Endothelial cell of umbilical vein (primary cell): Measurements from ENCODE around the gene EIF2S2. TPM values are rescaled to one million over a fixed set of nuclear protein-coding genes. Genes with fewer than 3 reads are reported as not detected.

Experiments
- BruUV-seq: library from RNA; stranded (reverse); fragments of 400-500 nt; replicated peaks from 2 replicates; lab custom pipeline; 2021; lab: Mats Ljungman, UMichigan
- CTCF ChIA-PET: fragments of 300-600, 350-600 bp; sonication (Branson Sonifier 250); formaldehyde crosslinking; loops from one replicate; lab custom pipeline; 2021; ENCODE audit warnings: antibody characterized with exemption, inconsistent platforms; lab: Charles Lee
- POLR2A ChIA-PET: fragments of 300-600, 350-600 bp; sonication (Branson Sonifier 250); formaldehyde crosslinking; loops from one replicate; lab custom pipeline; 2021; ENCODE audit warnings: antibody characterized with exemption, inconsistent platforms; lab: Charles Lee
- DNase-seq: peaks from one replicate; pipeline ENCODE4 v3.0.0-alpha.2; 2011; ENCODE audit warnings: low read depth, low spot score
- FAIRE-seq: peaks from 2 replicates; lab custom pipeline; 2011; peaks lifted over from hg19 to GRCh38; lab: Jason Lieb, UNC
- H2AFZ ChIP-seq: 2 replicates; pipeline ENCODE4 v1.6.0; 2012; ENCODE audit warnings: low read depth, low read length, control low read depth, inconsistent platforms
- H3K27ac ChIP-seq: 2 replicates; pipeline ENCODE4 v1.5.1; 2011; ENCODE audit warnings: low read depth, mild to moderate bottlenecking, control low read depth, low read length, moderate library complexity; ENCODE audit not compliant: insufficient read depth
- H3K27me3 ChIP-seq, 2 experiments: 2 replicates each; pipeline versions ENCODE4 v1.6.0 to v1.6.1; 2011; ENCODE audit warnings: low read length in 2 of 2, mixed read lengths in 1 of 2; ENCODE audit not compliant: control insufficient read depth in 2 of 2, insufficient read depth in 2 of 2
- H3K36me3 ChIP-seq, 2 experiments: 2 replicates in 1 of 2; 3 replicates in 1 of 2; pipeline ENCODE4 v1.5.1; 2011; ENCODE audit warnings: low read length in 2 of 2, mild to moderate bottlenecking in 1 of 2, moderate library complexity in 1 of 2; ENCODE audit not compliant: control insufficient read depth in 2 of 2, insufficient read depth in 2 of 2; ENCODE audit errors: extremely low read depth in 1 of 2
- H3K4me1 ChIP-seq: 3 replicates; pipeline ENCODE4 v1.5.1; 2011; ENCODE audit warnings: mild to moderate bottlenecking, low read length; ENCODE audit not compliant: control insufficient read depth, insufficient read depth; ENCODE audit errors: extremely low read depth
- H3K4me2 ChIP-seq: 2 replicates; pipeline ENCODE4 v1.6.1; 2011; ENCODE audit warnings: low read length, control low read depth, mixed read lengths; ENCODE audit not compliant: insufficient read depth
- H3K4me3 ChIP-seq, 3 experiments: fragments of 200-600 bp in 1 of 3; sonication (generic), shearing (Covaris generic) in 1 of 3; replicated peaks in 1 of 3; 2 replicates each; pipeline ENCODE4 v1.5.1; 2011 to 2016; ENCODE audit warnings: control low read depth in 3 of 3, low read length in 3 of 3, mild to moderate bottlenecking in 2 of 3, inconsistent platforms in 1 of 3, low read depth in 1 of 3, moderate library complexity in 1 of 3; ENCODE audit not compliant: insufficient read depth in 1 of 3
- H3K79me2 ChIP-seq: 2 replicates; pipeline ENCODE4 v1.6.0; 2012; ENCODE audit warnings: low read length, inconsistent platforms; ENCODE audit not compliant: control insufficient read depth, insufficient read depth
- H3K9ac ChIP-seq: replicated peaks from 2 replicates; pipeline ENCODE3; 2011; ENCODE audit warnings: low read length, control low read depth; ENCODE audit not compliant: insufficient read depth; ENCODE audit errors: extremely low read depth
- H3K9me1 ChIP-seq: replicated peaks from 3 replicates; pipeline ENCODE4 v1.6.0; 2011; ENCODE audit warnings: mild to moderate bottlenecking, low read length; ENCODE audit not compliant: control insufficient read depth, insufficient read depth; ENCODE audit errors: extremely low read depth
- H3K9me3 ChIP-seq: replicated peaks from 2 replicates; pipeline ENCODE4 v1.5.1; 2012; ENCODE audit warnings: low read length, inconsistent platforms; ENCODE audit not compliant: control insufficient read depth, insufficient read depth
- H4K20me1 ChIP-seq: replicated peaks from 2 replicates; pipeline ENCODE3; 2011; ENCODE audit warnings: mild to moderate bottlenecking, low read length; ENCODE audit not compliant: control insufficient read depth, insufficient read depth; ENCODE audit errors: extremely low read depth
- CTCF ChIP-seq, 2 donors: IDR thresholded peaks; 1 replicate in 1 of 2; 2 replicates in 1 of 2; pipeline ENCODE4 v1.5.1; 2011; ENCODE audit warnings: low read length in 2 of 2, mild to moderate bottlenecking in 2 of 2, moderate library complexity in 2 of 2, control low read depth in 1 of 2, inconsistent platforms in 1 of 2, low read depth in 1 of 2; ENCODE audit not compliant: insufficient read depth in 1 of 2; ENCODE audit errors: extremely low read depth in 1 of 2
- EZH2 ChIP-seq: IDR thresholded peaks from 2 replicates; pipeline ENCODE4 v1.6.1; 2012; ENCODE audit warnings: borderline replicate concordance, low read depth, mild to moderate bottlenecking, moderate library complexity, low read length, inconsistent platforms; ENCODE audit not compliant: severe bottlenecking
- JUN ChIP-seq: IDR thresholded peaks from 2 replicates; pipeline ENCODE4 v1.6.1; 2011; ENCODE audit warnings: borderline replicate concordance, low read depth; ENCODE audit not compliant: insufficient read length, insufficient read depth
- MAX ChIP-seq: IDR thresholded peaks from 2 replicates; pipeline ENCODE4 v1.6.1; 2011; ENCODE audit not compliant: insufficient read depth, insufficient read length
- POLR2AphosphoS5 ChIP-seq: IDR thresholded peaks from 2 replicates; pipeline ENCODE4 v1.6.1; 2012; ENCODE audit warnings: low read depth, mild to moderate bottlenecking, control low read depth, low read length, moderate library complexity; ENCODE audit not compliant: insufficient read depth
- dilution Hi-C: fragments of 300-500 bp; cut with MboI; formaldehyde crosslinking; loops from one replicate; pipeline ENCODE4 v1.15.0; 2019; ENCODE audit warnings: low sequenced_read_pairs; ENCODE audit not compliant: extremely low pct_ligation_motif_present
- intact Hi-C: fragments of 100-400 bp; cut with micrococcal nuclease; formaldehyde crosslinking; loops from one replicate; pipeline ENCODE4 v1.10.0; 2022
- polyA plus RNA-seq, 4 experiments: library from polyadenylated mRNA; depleted of rRNA in 3 of 4; stranded (reverse) in 3 of 4; unstranded in 1 of 4; fragments of >200 nt; gene quantifications; 2 replicates each; pipeline versions ENCODE4 v1.2.1 to v1.2.3, GENCODE V29; 2011 to 2012; ENCODE audit warnings: missing spikeins in 1 of 4
- total RNA-seq: library from RNA; stranded (reverse); gene quantifications from 2 replicates; pipeline ENCODE4 v1.2.3, GENCODE V29; 2021

The EIF2S2 gene
- total and polyA plus RNA-seq, 2 donors (not counting 3 experiments of a cell fraction or from before 2014, with no cell fraction given), result 38.8 to 99.3 TPM

- BruUV-seq, result no TSS peak
- DNase-seq (no peak), FAIRE-seq (no peak)
- H3K9me1 ChIP-seq, result no peaks in the 10 kb centered on the region
- H3K27ac ChIP-seq, result no peak overlapping the region
- no peaks in the 10 kb centered on the region for H3K9me3 ChIP-seq
- no peak overlapping the region for H2AFZ ChIP-seq
- H3K9ac ChIP-seq, result no peak overlapping the region
- no peaks in the 10 kb centered on the region for H4K20me1 ChIP-seq
- POLR2A ChIA-PET, result no interaction called here
- H3K27me3 ChIP-seq, result no peaks in the 10 kb centered on the region
- peaks cover 15% of the 10 kb centered on the region for H3K79me2 ChIP-seq
- CTCF ChIA-PET, result interaction anchor here (1.5 kb wide), 1 partner anchor 211 kb away, joined by 9 read pairs; no protein-coding TSS in a partner anchor
- H3K36me3 ChIP-seq, result peaks cover 0 to 42% of the 10 kb centered on the region in 2 experiments
- no peak overlapping the region for H3K4me2 ChIP-seq
- TF ChIP-seq POLR2AphosphoS5 (no peak), CTCF (IDR thresholded peaks at IDR 0.05; ENCODE audit: extremely low read depth in 1 of 2, insufficient read depth in 1 of 2, low read depth in 1 of 2, low read length in 2 of 2) (no peak), EZH2 (no peak), JUN (no peak), MAX (no peak)
- dilution Hi-C loops (no loop called here), intact Hi-C loops (loop anchor here (5.0 kb wide), 1 partner anchor 342 kb away; the partner anchor contains the start of gene ZNF341)
- H3K4me1 ChIP-seq, result no peaks in the 10 kb centered on the region
- H3K4me3 ChIP-seq, result no peak overlapping the region
Observed at GRCh38 chr20:34074101-34074760, 37.8 kb downstream of the EIF2S2 start.
